GM19023 (cell line): Measurements from ENCODE around the gene ANKRD35.
"Not testable (repeated sequence)": the region's sequence is repeated elsewhere in the genome, so short reads cannot be mapped to it uniquely, and the experiment has no call there.

Experiments
- ATAC-seq: cut with Tn5 transposase; IDR thresholded peaks from one replicate; pipeline ENCODE4 v1.9.1; 2021; ENCODE audit warnings: mild to moderate bottlenecking, moderate library complexity; ENCODE audit not compliant: unreplicated experiment

Gene ANKRD35

GRCh38 chr1:145858901-145859490, 26.7 kb downstream of the ANKRD35 start, which contains the start of gene PIAS3:
PIAS3 (minus strand) TSS chr1:145859081; CDS start chr1:145858990, 91 bp downstream.
- peak; percentile 88 for ATAC-seq

DNA sequence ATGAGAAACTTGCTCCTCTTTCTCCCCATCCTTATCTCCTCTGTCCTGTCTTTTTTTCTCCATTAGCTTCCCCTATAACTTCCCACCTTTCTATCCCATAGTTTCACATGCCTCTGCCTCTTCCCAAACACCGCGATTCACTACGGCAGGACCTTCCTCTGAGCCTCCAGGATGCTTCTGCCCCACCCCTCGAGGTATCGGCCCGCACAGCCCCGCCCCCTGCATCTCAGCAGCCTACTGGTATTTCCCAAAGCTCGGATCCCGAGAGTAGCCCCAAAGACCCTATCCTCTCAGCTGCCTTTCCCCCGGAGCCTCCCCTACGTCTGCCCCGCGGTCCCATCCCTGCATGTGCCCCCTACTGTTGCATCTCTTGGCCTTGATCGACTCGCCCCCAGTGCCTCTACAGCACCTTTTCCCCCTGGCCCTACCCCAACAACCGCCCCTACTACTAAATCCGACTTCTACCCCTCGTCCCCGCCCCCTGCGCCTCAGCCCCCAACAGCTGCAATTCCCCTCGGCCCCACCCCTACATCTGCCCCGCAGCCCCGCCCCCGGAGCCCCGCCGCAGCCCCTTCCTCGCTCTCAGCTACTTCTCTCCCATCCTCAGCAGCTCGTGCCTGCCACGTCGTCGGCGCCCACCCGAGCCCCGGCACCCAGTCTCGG, 27.3 kb downstream of the ANKRD35 start:
- ATAC-seq: peak; percentile 26

- no peak for ATAC-seq
These were observed 28.5 kb downstream of the ANKRD35 start for GRCh38 chr1:145857170-145857569.

DNA sequence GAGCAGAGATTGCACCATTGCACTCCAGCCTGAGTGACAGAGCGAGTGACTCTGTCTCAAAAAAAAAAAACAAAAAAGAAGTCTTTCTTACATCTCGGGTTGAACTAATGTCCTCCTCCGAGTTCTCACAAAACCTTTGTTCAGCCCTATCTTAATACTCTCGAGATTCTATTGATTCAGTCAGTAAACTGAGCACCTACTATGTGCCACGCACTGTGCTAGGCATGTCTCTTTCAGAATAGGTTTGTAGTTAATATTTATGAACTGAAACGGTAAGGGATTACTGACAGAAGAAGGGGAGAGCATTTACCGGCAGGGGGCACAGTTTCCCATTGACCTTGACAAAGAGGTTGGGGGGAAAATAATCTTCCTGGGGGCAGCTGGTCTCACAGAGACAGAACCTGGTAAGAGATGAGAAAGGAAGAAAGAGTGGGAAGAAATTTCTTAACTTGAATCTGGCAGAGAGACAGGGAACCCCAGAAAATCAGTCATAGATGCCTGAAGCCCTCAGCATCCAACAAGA, 30.2 kb downstream of the ANKRD35 start:
- ATAC-seq: no peak

- ATAC-seq: no peak
These were observed 36.1 kb downstream of the ANKRD35 start for GRCh38 chr1:145849356-145850160.

DNA sequence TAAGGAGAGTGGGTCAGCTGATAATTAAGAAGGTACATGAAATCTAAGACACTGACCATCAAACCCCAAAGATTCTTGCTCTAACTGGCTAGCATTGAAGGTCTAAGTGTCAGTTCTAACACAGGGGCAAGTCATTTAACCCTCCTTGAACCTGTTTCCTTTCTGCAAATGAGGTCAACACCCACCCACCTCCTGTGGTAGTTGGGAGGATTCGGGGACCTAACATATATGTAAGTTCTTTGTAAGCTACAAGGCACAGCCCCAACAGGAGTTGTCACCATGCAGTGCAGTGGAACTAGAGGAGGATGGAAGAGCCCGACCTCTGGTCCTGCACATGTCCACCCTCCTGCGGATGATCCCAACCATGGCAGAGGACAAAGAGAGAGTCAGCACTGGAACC, 37.8 kb downstream of the ANKRD35 start:
- ATAC-seq: no peak

DNA sequence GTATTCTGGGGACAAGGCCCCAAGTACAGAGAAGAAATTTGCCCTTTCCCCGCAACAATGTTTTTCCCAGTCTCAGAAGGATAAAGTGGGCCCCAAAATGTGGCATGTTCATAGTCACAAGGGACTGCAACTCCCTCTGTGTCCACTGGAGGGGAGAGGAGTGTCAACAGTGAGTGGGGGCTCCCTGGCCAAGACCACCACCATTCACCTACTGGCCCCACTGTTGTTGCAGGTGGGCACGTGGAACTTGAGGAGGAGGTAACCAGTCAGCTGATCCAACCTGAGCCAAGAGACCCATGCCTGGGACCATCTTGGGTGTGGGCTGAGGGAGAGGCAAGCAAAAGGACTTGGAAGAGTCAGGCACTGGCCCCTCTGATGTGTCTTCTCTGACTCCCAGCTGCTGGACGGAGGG, 39.5 kb downstream of the ANKRD35 start:
- ATAC-seq: no peak

DNA sequence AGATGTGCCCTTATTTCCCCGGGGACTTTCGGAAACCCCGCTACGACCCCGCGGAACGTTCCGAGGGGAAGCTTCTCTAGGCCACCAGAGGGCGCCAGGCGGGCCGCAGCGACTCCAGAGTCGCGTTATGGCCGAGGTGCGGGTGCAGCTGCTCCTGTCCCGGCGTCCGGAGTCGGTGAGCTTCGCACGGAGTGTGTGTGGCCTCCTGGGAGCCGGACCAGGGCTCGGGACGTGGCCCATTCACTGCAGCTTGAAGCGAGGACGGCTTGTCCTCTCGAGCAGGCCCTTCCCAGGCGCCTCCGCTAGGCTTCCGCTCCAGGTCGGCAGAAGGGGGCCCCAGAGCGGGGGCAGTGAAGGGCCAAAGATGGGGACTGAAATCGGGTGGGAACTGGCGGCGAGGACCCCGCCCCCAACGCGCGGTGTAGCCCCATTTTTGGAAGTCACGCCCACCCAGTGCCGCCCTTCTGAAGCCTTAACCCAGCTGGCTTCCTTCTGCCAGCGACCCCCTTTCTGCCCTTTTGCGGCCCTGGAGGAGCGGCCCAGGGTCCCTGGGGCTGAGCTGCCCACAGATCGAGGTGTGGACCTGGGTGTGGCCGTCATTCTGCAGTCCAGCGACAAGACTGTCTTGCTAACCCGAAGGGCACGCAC, 40.0 kb downstream of the ANKRD35 start, which contains the start of gene NUDT17:
NUDT17 (plus strand) TSS at position 117 of the 648 bp plus-strand sequence; CDS start at position 128, 11 bp downstream.
- ATAC-seq: peak; percentile 68

DNA sequence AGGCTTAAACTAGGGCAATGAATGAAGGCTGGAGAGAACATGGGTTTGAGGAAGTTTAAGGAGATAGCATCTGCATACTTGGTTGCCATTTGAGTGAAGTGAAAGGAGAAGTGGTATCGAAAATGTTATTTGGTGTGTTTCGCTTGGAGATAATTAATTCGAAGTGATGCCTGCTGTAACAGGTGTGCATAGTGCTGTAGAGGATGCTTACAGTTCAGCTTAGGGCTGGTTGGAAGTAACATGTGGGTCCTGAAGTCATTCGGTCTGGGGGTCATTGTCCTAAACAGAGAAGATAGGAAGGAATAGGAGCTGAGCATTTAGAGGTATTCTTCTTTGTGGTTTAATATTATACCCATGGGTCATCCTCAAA, 40.5 kb downstream of the ANKRD35 start:
- peak; percentile 68 for ATAC-seq

- ATAC-seq: no peak
These were observed 42.6 kb downstream of the ANKRD35 start for GRCh38 chr1:145843031-145843430.

- ATAC-seq: no peak
These were observed 48.0 kb downstream of the ANKRD35 start for GRCh38 chr1:145837656-145838055.

DNA sequence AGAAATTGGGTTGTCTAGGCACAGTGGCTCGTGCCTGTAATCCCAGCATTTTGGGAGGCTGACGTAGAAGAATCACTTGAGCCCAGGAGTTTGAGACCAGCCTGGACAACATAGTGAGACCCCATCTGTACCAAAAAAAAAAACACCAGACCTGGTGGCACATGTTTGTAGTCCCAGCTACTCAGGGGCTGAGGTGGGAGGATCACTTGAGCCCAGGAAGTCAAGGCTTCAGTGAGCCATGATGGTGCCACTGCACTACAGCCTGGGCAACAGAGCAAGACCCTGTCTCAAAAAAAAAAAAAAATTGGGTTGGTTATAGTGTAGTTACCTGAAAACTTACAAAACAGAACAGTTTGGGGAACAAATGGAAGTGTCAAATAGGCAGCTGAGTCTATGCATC, 54.9 kb downstream of the ANKRD35 start:
- ATAC-seq: not testable (repeated sequence)

DNA sequence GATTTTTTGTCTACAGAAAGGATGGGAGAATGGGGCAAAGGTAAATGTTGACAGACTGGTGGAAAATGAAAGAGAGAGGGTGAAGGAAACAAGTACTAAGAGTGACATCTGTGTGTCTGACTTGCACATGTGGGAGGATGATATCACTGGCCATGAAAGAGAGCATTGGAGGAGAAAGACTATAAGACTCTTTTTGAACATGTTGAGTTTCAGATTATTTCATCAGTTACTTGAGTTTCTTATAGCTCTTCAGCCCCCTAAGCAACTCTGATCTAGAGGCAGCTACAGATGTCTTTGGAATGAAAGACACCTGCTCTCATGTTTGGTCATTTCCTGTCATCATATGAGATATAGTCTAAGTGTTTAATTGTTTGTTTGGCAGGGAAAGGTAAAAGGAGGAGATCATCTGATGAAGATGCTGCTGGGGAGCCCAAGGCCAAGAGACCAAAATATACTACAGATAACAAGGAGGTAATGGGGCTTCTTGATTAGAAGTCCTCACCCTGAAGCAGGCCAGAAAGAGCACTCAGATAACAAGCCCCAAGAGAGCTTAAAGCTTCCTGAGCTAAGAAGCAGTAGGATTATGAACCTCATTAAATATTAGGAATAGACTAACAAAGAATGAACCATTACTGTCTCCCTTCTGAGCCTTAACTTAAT, 57.2 kb downstream of the ANKRD35 start:
- ATAC-seq: no peak

DNA sequence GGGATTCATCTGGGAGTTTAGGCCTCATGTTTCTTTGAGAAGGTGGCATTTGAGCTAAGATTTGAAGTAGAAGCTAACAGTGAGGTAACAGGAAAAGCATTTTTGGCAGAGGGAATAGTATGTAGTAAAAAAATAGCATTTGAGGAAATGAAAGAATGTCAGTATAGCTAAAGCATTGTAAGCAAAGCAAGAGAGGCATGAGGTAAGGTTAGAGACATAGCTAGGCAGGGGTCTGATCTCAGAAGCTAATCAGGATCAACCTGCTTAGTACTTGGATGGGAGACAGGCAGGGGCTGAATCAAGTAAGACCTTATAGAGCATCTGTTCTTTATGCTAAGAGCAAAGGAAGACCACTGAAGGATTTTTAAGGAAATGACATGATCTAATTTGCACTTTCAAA, 57.7 kb downstream of the ANKRD35 start:
- no peak for ATAC-seq

DNA sequence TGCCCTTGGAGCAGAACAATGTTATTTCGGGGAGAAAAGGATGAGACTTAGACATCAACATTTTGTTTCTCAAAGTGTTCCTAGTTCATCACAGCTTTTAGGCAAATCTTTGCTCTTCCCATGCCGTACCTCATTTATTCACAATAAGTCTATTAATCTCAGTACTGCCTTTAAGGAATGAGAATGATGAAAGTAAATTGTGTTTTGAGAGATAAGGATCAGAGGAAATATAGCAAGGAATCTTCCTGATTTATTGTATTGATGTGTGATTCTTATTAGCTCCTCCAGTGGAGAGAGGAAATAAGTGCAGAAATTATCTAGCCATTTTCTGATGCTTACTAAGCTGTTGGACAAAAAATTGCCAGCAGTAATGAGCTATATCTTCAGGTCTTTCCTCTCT, 59.6 kb downstream of the ANKRD35 start:
- ATAC-seq: no peak

GRCh38 chr1:145824499-145824842, 61.2 kb downstream of the ANKRD35 start:
- no peak for ATAC-seq

- peak; percentile 88 for ATAC-seq
These were observed 61.8 kb downstream of the ANKRD35 start, which contains the start of the genes POLR3C and RNF115 for GRCh38 chr1:145823565-145824498. POLR3C (plus strand) TSS chr1:145824200; CDS start chr1:145825777, 1,577 bp downstream. RNF115 (minus strand) TSS chr1:145824095; CDS start chr1:145823873, 222 bp downstream.

- not testable (repeated sequence) for ATAC-seq
These were observed 62.8 kb downstream of the ANKRD35 start for GRCh38 chr1:145822779-145823331.

DNA sequence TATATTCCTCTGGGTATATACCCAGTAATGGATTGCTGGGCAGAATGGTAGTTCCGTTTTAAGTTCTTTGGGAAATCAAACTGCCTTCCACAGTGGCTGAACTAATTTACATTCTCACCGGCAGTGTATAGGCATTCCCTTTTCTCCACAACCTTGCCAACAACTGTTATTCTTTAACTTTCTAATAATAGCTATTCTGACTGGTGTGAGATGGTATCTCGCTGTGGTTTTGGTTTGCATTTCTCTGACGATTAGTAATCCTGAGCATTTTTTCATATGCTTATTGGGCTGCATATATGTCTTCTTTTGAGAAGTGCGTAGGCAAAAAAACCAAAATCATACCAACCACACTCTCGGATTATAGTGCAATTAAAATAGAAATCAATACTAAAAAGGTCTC, 67.6 kb downstream of the ANKRD35 start:
- ATAC-seq: not testable (repeated sequence)
